Esophagus muscularis mucosa (tissue), 4 donors: ENCODE data around the gene THSD7A. TPM values are rescaled to one million over a fixed set of nuclear protein-coding genes. Genes with fewer than 3 reads are reported as not detected.
A peak's percentile ranks its signal among the peaks of the same experiment; 100 is the strongest.

Source experiments
- DNase-seq: peaks from one replicate; pipeline ENCODE4 v3.0.0-alpha.2; 2017; ENCODE audit errors: extremely low spot score
- H3K27ac ChIP-seq, 4 donors: fragments of 200-600 bp; sonication (generic); replicated peaks in 1 of 4; 1 replicate in 3 of 4; 2 replicates in 1 of 4; pipeline ENCODE4 v1.5.1; 2016 to 2019; ENCODE audit warnings: mild to moderate bottlenecking in 1 of 4
- H3K27me3 ChIP-seq, 4 donors: fragments of 200-600 bp; sonication (generic); one replicate each; pipeline versions ENCODE4 v1.5.1 to v1.6.0; 2016 to 2019
- H3K36me3 ChIP-seq, 4 donors: fragments of 200-600 bp; sonication (generic); one replicate each; pipeline ENCODE4 v1.5.1; 2016 to 2019
- H3K4me1 ChIP-seq, 4 donors: fragments of 200-600 bp; sonication (generic); one replicate each; pipeline ENCODE4 v1.5.1; 2016 to 2019
- H3K4me3 ChIP-seq, 4 donors: fragments of 200-600 bp; sonication (generic); 1 replicate in 2 of 4; 2 replicates in 2 of 4; pipeline ENCODE4 v1.5.1; 2016 to 2019; ENCODE audit warnings: mild to moderate bottlenecking in 4 of 4, moderate library complexity in 1 of 4
- H3K9me3 ChIP-seq, 4 donors: fragments of 200-600 bp; sonication (generic); 1 replicate in 3 of 4; 2 replicates in 1 of 4; pipeline ENCODE4 v1.5.1; 2016 to 2019
- EP300 ChIP-seq: sonication (generic); formaldehyde crosslinking; IDR thresholded peaks from one replicate; pipeline ENCODE4 v1.6.1; 2017; ENCODE audit warnings: antibody characterized with exemption
- POLR2A ChIP-seq: fragments of 450-650 bp; IDR thresholded peaks from one replicate; pipeline ENCODE4 v1.6.1; 2017; ENCODE audit warnings: antibody characterized with exemption, moderate library complexity, mild to moderate bottlenecking, low read depth
- POLR2AphosphoS5 ChIP-seq, 2 donors: sonication (generic); formaldehyde crosslinking; IDR thresholded peaks; one replicate each; pipeline ENCODE4 v1.6.1; 2017; ENCODE audit warnings: antibody characterized with exemption in 2 of 2
- WGBS: methylation state at CpG from one replicate; pipeline ENCODE4 v1.1.5; 2018; 5-methylcytosine and 5-hydroxymethylcytosine counted together
- intact Hi-C: fragments of 100-400 bp; cut with DNase I; formaldehyde crosslinking; loops from one replicate; pipeline ENCODE4 v1.15.1; 2023
- total RNA-seq, 4 donors: library from RNA; depleted of rRNA; stranded (reverse); fragments of >200 nt; gene quantifications; one replicate each; pipeline versions ENCODE4 v1.1.0 to v1.2.1, GENCODE V29; 2016
- TF ChIP-seq, protein P1 (sequence below), 3 experiments: fragments of 200-600 bp in 2 of 3; fragments of 450-650 bp in 1 of 3; sonication (generic) in 2 of 3; IDR thresholded peaks; one replicate each; pipeline ENCODE4 v1.5.1; 2017 to 2019; ENCODE audit warnings: antibody characterized with exemption in 3 of 3, mild to moderate bottlenecking in 2 of 3, moderate library complexity in 1 of 3

THSD7A gene, protein sequence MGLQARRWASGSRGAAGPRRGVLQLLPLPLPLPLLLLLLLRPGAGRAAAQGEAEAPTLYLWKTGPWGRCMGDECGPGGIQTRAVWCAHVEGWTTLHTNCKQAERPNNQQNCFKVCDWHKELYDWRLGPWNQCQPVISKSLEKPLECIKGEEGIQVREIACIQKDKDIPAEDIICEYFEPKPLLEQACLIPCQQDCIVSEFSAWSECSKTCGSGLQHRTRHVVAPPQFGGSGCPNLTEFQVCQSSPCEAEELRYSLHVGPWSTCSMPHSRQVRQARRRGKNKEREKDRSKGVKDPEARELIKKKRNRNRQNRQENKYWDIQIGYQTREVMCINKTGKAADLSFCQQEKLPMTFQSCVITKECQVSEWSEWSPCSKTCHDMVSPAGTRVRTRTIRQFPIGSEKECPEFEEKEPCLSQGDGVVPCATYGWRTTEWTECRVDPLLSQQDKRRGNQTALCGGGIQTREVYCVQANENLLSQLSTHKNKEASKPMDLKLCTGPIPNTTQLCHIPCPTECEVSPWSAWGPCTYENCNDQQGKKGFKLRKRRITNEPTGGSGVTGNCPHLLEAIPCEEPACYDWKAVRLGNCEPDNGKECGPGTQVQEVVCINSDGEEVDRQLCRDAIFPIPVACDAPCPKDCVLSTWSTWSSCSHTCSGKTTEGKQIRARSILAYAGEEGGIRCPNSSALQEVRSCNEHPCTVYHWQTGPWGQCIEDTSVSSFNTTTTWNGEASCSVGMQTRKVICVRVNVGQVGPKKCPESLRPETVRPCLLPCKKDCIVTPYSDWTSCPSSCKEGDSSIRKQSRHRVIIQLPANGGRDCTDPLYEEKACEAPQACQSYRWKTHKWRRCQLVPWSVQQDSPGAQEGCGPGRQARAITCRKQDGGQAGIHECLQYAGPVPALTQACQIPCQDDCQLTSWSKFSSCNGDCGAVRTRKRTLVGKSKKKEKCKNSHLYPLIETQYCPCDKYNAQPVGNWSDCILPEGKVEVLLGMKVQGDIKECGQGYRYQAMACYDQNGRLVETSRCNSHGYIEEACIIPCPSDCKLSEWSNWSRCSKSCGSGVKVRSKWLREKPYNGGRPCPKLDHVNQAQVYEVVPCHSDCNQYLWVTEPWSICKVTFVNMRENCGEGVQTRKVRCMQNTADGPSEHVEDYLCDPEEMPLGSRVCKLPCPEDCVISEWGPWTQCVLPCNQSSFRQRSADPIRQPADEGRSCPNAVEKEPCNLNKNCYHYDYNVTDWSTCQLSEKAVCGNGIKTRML (N-terminal part only)
- total RNA-seq, result 1 to 10 TPM; 1.2 to 3.8 (median 2.8) TPM

DNA sequence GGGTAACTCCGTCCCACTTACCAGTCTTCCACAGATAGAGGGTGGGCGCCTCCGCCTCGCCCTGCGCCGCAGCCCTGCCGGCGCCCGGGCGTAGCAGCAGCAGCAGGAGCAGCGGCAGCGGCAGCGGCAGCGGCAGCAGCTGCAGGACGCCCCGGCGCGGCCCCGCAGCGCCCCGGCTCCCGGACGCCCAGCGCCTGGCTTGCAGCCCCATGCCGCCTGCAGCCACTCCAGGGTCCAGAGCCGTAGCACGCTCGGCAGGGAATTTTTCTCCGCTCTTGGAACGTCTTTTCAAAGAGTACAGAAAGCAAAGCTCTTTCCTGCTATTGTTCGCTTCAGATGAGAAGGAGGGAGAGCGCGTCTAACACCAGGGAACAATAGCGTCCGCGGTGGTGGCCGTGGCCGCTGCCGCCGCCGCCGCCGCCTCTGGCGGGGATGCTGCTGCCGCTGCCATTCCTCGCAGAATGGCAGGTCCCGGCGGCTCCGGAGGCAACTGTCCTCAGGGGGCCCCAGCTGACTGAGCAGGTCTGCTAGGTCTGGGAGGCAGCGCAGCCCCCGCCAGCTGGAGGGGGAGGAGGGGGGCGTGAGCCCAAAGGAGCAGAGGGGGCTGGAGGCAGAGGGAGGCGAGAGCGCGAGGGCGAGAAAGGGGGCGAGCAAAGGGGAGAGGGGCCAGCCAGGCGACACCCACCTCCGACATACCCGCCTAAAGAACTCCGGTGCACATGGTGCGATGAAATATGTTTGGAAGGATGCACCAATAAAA lies at the start of gene THSD7A:
Gene THSD7A (minus strand): TSS at position 463 of the 760 bp plus-strand sequence. CDS start 252 bp downstream, at position 211.
- no peak for TF ChIP-seq POLR2A
- TF ChIP-seq, protein P1, sequence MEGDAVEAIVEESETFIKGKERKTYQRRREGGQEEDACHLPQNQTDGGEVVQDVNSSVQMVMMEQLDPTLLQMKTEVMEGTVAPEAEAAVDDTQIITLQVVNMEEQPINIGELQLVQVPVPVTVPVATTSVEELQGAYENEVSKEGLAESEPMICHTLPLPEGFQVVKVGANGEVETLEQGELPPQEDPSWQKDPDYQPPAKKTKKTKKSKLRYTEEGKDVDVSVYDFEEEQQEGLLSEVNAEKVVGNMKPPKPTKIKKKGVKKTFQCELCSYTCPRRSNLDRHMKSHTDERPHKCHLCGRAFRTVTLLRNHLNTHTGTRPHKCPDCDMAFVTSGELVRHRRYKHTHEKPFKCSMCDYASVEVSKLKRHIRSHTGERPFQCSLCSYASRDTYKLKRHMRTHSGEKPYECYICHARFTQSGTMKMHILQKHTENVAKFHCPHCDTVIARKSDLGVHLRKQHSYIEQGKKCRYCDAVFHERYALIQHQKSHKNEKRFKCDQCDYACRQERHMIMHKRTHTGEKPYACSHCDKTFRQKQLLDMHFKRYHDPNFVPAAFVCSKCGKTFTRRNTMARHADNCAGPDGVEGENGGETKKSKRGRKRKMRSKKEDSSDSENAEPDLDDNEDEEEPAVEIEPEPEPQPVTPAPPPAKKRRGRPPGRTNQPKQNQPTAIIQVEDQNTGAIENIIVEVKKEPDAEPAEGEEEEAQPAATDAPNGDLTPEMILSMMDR (IDR thresholded peaks at IDR 0.05), result peak in 1 of 3 experiments; percentile 30
- TF ChIP-seq POLR2AphosphoS5 (IDR thresholded peaks at IDR 0.05), result no peak
- TF ChIP-seq EP300, result no peak
- no peaks in the 10 kb centered on the region for H3K36me3 ChIP-seq
- peaks cover 6 to 18% (median 11%) of the 10 kb centered on the region in 4 donors for H3K4me1 ChIP-seq
- peak within 1 kb of the TSS; percentile 55 to 78 (median 63) for H3K27ac ChIP-seq
- DNase-seq, result no peak
- intact Hi-C loops, result loop anchor here (10.0 kb wide), 1 partner anchor 493 kb away; no protein-coding TSS in a partner anchor
- peak within 1 kb of the TSS; percentile 61 to 68 (median 62) for H3K4me3 ChIP-seq
- WGBS, result 4% methylated on average over 30 of the region's 62 CpGs
- no peaks in the 10 kb centered on the region for H3K27me3 ChIP-seq
- H3K9me3 ChIP-seq, result peaks cover 0 to 5% (median 0%) of the 10 kb centered on the region in 4 donors

DNA sequence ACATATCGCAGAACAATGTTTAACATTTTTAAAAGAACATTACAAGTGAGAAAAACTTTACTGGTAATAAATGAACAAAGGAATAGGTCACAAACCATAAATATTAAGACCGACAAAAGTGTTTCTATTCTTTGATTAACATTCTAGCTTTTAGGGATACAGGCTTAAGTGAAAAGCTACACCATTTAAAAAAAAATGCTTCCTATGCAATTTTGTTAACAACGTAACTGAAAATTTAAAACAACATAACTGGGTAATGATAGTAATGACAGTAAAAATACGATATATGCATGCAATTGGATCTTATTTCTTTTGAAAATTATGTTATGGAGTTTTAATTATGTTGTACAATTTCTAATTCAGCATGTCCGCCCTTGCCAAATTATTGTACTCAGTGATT lies 49.7 kb upstream of the THSD7A start:
- Histone ChIP-seq H3K27ac (no peak overlapping the region), H3K27me3 (no peaks in the 10 kb centered on the region), H3K9me3 (peaks cover 0 to 8% (median 0%) of the 10 kb centered on the region in 4 donors), H3K4me3 (no peak overlapping the region), H3K4me1 (no peaks in the 10 kb centered on the region), H3K36me3 (no peaks in the 10 kb centered on the region)
- TF ChIP-seq POLR2AphosphoS5 (IDR thresholded peaks at IDR 0.05), result no peak
- TF ChIP-seq, protein P1 (IDR thresholded peaks at IDR 0.05), result no peak
- TF ChIP-seq EP300, result no peak
- no peak for TF ChIP-seq POLR2A
- 81% methylated on average over 5 of the region's 5 CpGs for WGBS
- DNase-seq, result no peak
- intact Hi-C loops, result no loop called here

DNA sequence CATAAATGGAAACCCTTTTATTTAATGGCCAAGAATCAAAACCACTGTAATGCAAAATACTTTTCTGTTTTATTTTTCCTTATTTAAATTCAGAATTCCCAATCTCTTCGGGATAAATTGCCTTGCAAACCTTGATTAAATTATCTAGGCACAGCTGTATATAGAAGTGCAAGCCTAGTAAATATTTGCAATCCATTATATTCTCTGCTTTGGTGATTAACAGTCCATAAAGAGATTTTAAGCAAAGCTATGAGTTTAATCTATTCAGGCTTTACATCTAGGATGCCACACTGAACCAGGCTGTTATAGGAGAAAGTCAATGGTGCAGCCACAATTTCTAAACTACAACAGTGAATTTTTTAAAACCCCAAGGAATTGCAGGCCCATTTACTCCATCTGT lies 43.6 kb upstream of the THSD7A start:
- Histone ChIP-seq H3K27me3 (no peaks in the 10 kb centered on the region), H3K4me3 (no peak overlapping the region), H3K4me1 (no peaks in the 10 kb centered on the region), H3K36me3 (no peaks in the 10 kb centered on the region), H3K9me3 (peaks cover 0 to 8% (median 0%) of the 10 kb centered on the region in 4 donors), H3K27ac (no peak overlapping the region)
- intact Hi-C loops, result no loop called here
- TF ChIP-seq, protein P1 (IDR thresholded peaks at IDR 0.05), result no peak
- TF ChIP-seq EP300, result no peak
- no peak for DNase-seq
- 82% methylated on average over 1 of the region's 1 CpG for WGBS

DNA sequence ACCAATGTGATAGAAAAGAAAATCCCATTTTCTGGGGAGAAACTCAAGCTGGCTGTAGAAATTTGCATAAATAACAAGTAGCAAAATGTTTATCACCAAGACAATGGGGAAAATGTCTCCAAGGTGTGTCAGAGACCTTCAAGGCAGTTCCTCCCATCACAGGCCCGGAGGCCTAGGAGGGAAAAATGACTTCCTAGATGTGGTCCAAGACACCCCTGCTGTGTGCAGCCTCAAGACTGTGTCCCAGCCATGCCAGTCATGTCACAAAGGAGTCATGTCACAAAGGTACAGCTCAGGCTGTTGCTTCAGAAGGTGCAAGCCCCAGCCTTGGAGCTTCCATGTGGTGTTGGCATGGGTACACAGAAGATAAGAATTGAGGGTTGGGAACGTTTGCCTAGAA lies 33.7 kb upstream of the THSD7A start:
- no peak overlapping the region for H3K4me3 ChIP-seq
- DNase-seq, result no peak
- TF ChIP-seq POLR2AphosphoS5 (IDR thresholded peaks at IDR 0.05) (no peak), POLR2A (no peak), EP300 (no peak)
- TF ChIP-seq, protein P1 (IDR thresholded peaks at IDR 0.05), result no peak
- peaks cover 0 to 11% (median 4%) of the 10 kb centered on the region in 4 donors for H3K9me3 ChIP-seq
- intact Hi-C loops, result no loop called here
- H3K4me1 ChIP-seq, result no peaks in the 10 kb centered on the region
- no peak overlapping the region for H3K27ac ChIP-seq
- WGBS, result 90% methylated on average over 2 of the region's 2 CpGs
- no peaks in the 10 kb centered on the region for H3K36me3 ChIP-seq
- no peaks in the 10 kb centered on the region for H3K27me3 ChIP-seq
